ENCODE data around the gene LEKR1.

LEKR1 gene

GRCh38 chr3:157065201-157065600 lies 239.0 kb downstream of the LEKR1 start:
- no peak for DNase-seq

GRCh38 chr3:157066335-157067098 lies 240.4 kb downstream of the LEKR1 start:
- DNase-seq: no peak

GRCh38 chr3:157067114-157067513 lies 241.0 kb downstream of the LEKR1 start:
- no peak for DNase-seq

- DNase-seq: no peak
These were observed 243.3 kb downstream of the LEKR1 start for GRCh38 chr3:157069406-157069805.

GRCh38 chr3:157069846-157070677 lies 243.9 kb downstream of the LEKR1 start:
- DNase-seq: no peak

- DNase-seq: no peak
These were observed 244.5 kb downstream of the LEKR1 start for GRCh38 chr3:157070678-157070999.

GRCh38 chr3:157071744-157072525 lies 245.8 kb downstream of the LEKR1 start:
- no peak for DNase-seq

- DNase-seq: no peak
These were observed 247.7 kb downstream of the LEKR1 start for GRCh38 chr3:157073810-157074209.

- no peak for DNase-seq
These were observed 248.3 kb downstream of the LEKR1 start for GRCh38 chr3:157074490-157074889.

- no peak for DNase-seq
These were observed 248.8 kb downstream of the LEKR1 start for GRCh38 chr3:157074981-157075380.

GRCh38 chr3:157075693-157076420 lies 249.7 kb downstream of the LEKR1 start:
- no peak for DNase-seq

- DNase-seq: no peak
These were observed 251.4 kb downstream of the LEKR1 start for GRCh38 chr3:157077565-157077991.

- no peak for DNase-seq
These were observed 252.1 kb downstream of the LEKR1 start for GRCh38 chr3:157078131-157078810.

GRCh38 chr3:157078811-157079185 lies 252.6 kb downstream of the LEKR1 start:
- DNase-seq: no peak

- DNase-seq: no peak
These were observed 253.7 kb downstream of the LEKR1 start for GRCh38 chr3:157079676-157080369.

- DNase-seq: no peak
These were observed 255.6 kb downstream of the LEKR1 start for GRCh38 chr3:157081626-157082210.

- DNase-seq: no peak
These were observed 256.3 kb downstream of the LEKR1 start for GRCh38 chr3:157082305-157082982.

- DNase-seq: no peak
These were observed 257.7 kb downstream of the LEKR1 start for GRCh38 chr3:157083824-157084223.

GRCh38 chr3:157086060-157086750 lies 260.1 kb downstream of the LEKR1 start:
- DNase-seq: no peak

- DNase-seq: no peak
These were observed 260.6 kb downstream of the LEKR1 start for GRCh38 chr3:157086775-157087174.
